WTC11 (cell line): Measurements from ENCODE around the gene SLA2. TPM values are rescaled to one million over a fixed set of nuclear protein-coding genes. Genes with fewer than 3 reads are reported as not detected.

Experiments used
- ATAC-seq: fragments of 200-7000 bp; cut with Tn5 transposase; 2 replicates; pipeline ENCODE4 v1.10.0; 2021; ENCODE audit warnings: mild to moderate bottlenecking, moderate library complexity
- CTCF ChIA-PET: fragments of 300-600 bp; sonication (Branson Sonifier 250); formaldehyde crosslinking; loops from one replicate; lab custom pipeline; 2021; ENCODE audit warnings: antibody characterized with exemption; lab: Charles Lee
- POLR2A ChIA-PET: fragments of 350-600 bp; sonication (Branson Sonifier 250); formaldehyde crosslinking; loops from one replicate; lab custom pipeline; 2021; ENCODE audit warnings: antibody characterized with exemption; lab: Charles Lee
- DNase-seq: peaks from one replicate; pipeline ENCODE4 v3.0.0; 2021; ENCODE audit warnings: low spot score
- H3K27ac Mint-ChIP-seq: 2 replicates; pipeline ENCODE4 v1.8.0; 2021; ENCODE audit warnings: mixed read lengths
- H3K27me3 Mint-ChIP-seq: 2 replicates; pipeline ENCODE4 v1.8.0; 2021; ENCODE audit warnings: low read depth, mild to moderate bottlenecking, moderate library complexity, mixed read lengths
- H3K36me3 Mint-ChIP-seq: 2 replicates; pipeline ENCODE4 v1.8.0; 2021; ENCODE audit warnings: mixed read lengths
- H3K4me1 Mint-ChIP-seq: 2 replicates; pipeline ENCODE4 v1.8.0; 2022; ENCODE audit warnings: mixed read lengths
- H3K4me3 Mint-ChIP-seq: 2 replicates; pipeline ENCODE4 v1.8.0; 2021; ENCODE audit warnings: mild to moderate bottlenecking, moderate library complexity, mixed read lengths
- H3K9me3 Mint-ChIP-seq: 2 replicates; pipeline ENCODE4 v1.8.0; 2021; ENCODE audit warnings: mixed read lengths
- ATF1 ChIP-seq: sonication (generic); formaldehyde crosslinking; IDR thresholded peaks from 2 replicates; pipeline ENCODE4 v1.8.1; 2023; ENCODE audit warnings: mild to moderate bottlenecking, moderate library complexity, missing genetic modification reagents
- CREM ChIP-seq: sonication (generic); formaldehyde crosslinking; IDR thresholded peaks from 2 replicates; pipeline ENCODE4 v1.8.1; 2022; ENCODE audit warnings: mild to moderate bottlenecking, missing genetic modification reagents, moderate library complexity
- ELF4 ChIP-seq: sonication (generic); formaldehyde crosslinking; IDR thresholded peaks from 2 replicates; pipeline ENCODE4 v1.8.1; 2022; ENCODE audit warnings: low read depth, mild to moderate bottlenecking, moderate library complexity, missing genetic modification reagents
- EMX1 ChIP-seq: fragments of 250-450 bp; sonication (Bioruptor Pico); IDR thresholded peaks from 2 replicates; pipeline ENCODE4 v1.8.0; 2021; ENCODE audit warnings: mild to moderate bottlenecking
- FOXP1 ChIP-seq: sonication (generic); formaldehyde crosslinking; IDR thresholded peaks from 2 replicates; pipeline ENCODE4 v1.8.0; 2022; ENCODE audit warnings: missing genetic modification reagents, mild to moderate bottlenecking, moderate library complexity, borderline replicate concordance
- GRHL2 ChIP-seq: fragments of 250-450 bp; sonication (Bioruptor Pico); IDR thresholded peaks from 2 replicates; pipeline ENCODE4 v1.8.0; 2022; ENCODE audit warnings: mild to moderate bottlenecking, moderate library complexity; ENCODE audit not compliant: insufficient replicate concordance, severe bottlenecking
- JAZF1 ChIP-seq: fragments of 250-450 bp; sonication (Bioruptor Pico); IDR thresholded peaks from 2 replicates; pipeline ENCODE4 v1.9.0; 2021; ENCODE audit warnings: moderate library complexity, mild to moderate bottlenecking, inconsistent platforms
- NFE2L1 ChIP-seq: sonication (generic); formaldehyde crosslinking; IDR thresholded peaks from 2 replicates; pipeline ENCODE4 v1.8.1; 2023; ENCODE audit warnings: missing genetic modification reagents
- NFYB ChIP-seq: sonication (generic); formaldehyde crosslinking; conservative IDR thresholded peaks from 2 replicates; pipeline ENCODE4 v1.8.0; 2022; ENCODE audit warnings: low read depth, missing genetic modification reagents
- OVOL2 ChIP-seq: fragments of 250-450 bp; sonication (Bioruptor Pico); IDR thresholded peaks from 2 replicates; pipeline ENCODE4 v1.9.0; 2021; ENCODE audit warnings: mild to moderate bottlenecking, borderline replicate concordance
- SMAD4 ChIP-seq: sonication (generic); formaldehyde crosslinking; IDR thresholded peaks from 2 replicates; pipeline ENCODE4 v1.8.0; 2022; ENCODE audit warnings: mild to moderate bottlenecking, missing genetic modification reagents
- TP53 ChIP-seq: sonication (generic); formaldehyde crosslinking; IDR thresholded peaks from 2 replicates; pipeline ENCODE4 v1.8.1; 2023; ENCODE audit warnings: mild to moderate bottlenecking, missing genetic modification reagents
- ZNF232 ChIP-seq: sonication (generic); formaldehyde crosslinking; IDR thresholded peaks from 2 replicates; pipeline ENCODE4 v1.8.0; 2022; ENCODE audit warnings: mild to moderate bottlenecking, missing genetic modification reagents
- ZNF263 ChIP-seq: sonication (generic); formaldehyde crosslinking; IDR thresholded peaks from 2 replicates; pipeline ENCODE4 v1.8.1; 2022; ENCODE audit warnings: low read depth, mild to moderate bottlenecking, moderate library complexity, missing genetic modification reagents
- ZNF317 ChIP-seq: sonication (generic); formaldehyde crosslinking; IDR thresholded peaks from 2 replicates; pipeline ENCODE4 v1.8.1; 2023; ENCODE audit warnings: low read depth, mild to moderate bottlenecking, moderate library complexity, missing genetic modification reagents, borderline replicate concordance
- ZNF423 ChIP-seq: fragments of 250-450 bp; sonication (Bioruptor Pico); IDR thresholded peaks from 2 replicates; pipeline ENCODE4 v2.1.2; 2022; ENCODE audit warnings: mild to moderate bottlenecking, moderate library complexity
- total RNA-seq: library from RNA; stranded (reverse); gene quantifications from 3 replicates; pipeline ENCODE4 v1.2.3, GENCODE V29; 2021
- TF ChIP-seq, protein P1 (sequence below): sonication (generic); formaldehyde crosslinking; IDR thresholded peaks from 2 replicates; pipeline ENCODE4 v1.8.0; 2023; ENCODE audit warnings: missing genetic modification reagents
- TF ChIP-seq, protein P2 (sequence below): sonication (generic); formaldehyde crosslinking; IDR thresholded peaks from 2 replicates; pipeline ENCODE4 v1.8.0; 2022; ENCODE audit warnings: missing genetic modification reagents
- TF ChIP-seq, protein P3 (sequence below): sonication (generic); formaldehyde crosslinking; IDR thresholded peaks from 2 replicates; pipeline ENCODE4 v1.8.1; 2022; ENCODE audit warnings: mild to moderate bottlenecking, missing genetic modification reagents, moderate library complexity, borderline replicate concordance
- TF ChIP-seq, protein P4 (sequence below): sonication (generic); formaldehyde crosslinking; IDR thresholded peaks from 2 replicates; pipeline ENCODE4 v1.8.1; 2022; ENCODE audit warnings: low read depth, missing genetic modification reagents, borderline replicate concordance
- TF ChIP-seq, protein P5 (sequence below): fragments of 250-450 bp; sonication (Bioruptor Pico); IDR thresholded peaks from 2 replicates; pipeline ENCODE4 v2.1.2; 2022; ENCODE audit warnings: mild to moderate bottlenecking, moderate library complexity
- TF ChIP-seq, protein P6 (sequence below): sonication (generic); formaldehyde crosslinking; IDR thresholded peaks from 2 replicates; pipeline ENCODE4 v1.8.0; 2023; ENCODE audit warnings: mild to moderate bottlenecking, missing genetic modification reagents
- TF ChIP-seq, protein P7 (sequence below): fragments of 250-450 bp; sonication (Bioruptor Pico); IDR thresholded peaks from 2 replicates; pipeline ENCODE4 v1.8.0; 2021; ENCODE audit warnings: mild to moderate bottlenecking

Gene SLA2
- total RNA-seq, 1 experiment from 2014 or later: 0.17 TPM

DNA sequence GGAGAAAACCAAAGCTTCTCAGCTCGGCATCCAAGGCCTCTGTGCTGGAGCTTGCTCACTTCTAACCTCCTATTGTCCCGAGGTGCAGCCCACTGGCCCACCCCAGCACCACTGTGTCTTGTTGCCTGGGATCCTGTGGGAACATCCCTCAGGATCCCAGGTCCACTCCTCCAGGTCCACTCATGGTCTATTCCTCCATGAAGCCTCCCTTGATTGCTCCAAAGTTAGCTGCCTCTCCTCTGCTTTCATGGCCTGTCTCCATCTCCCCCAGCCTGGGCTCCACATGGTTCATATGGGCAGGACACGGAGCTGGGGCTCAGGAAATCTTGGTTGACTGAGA lies 13.9 kb downstream of the SLA2 start:
- POLR2A ChIA-PET: no interaction called here

DNA sequence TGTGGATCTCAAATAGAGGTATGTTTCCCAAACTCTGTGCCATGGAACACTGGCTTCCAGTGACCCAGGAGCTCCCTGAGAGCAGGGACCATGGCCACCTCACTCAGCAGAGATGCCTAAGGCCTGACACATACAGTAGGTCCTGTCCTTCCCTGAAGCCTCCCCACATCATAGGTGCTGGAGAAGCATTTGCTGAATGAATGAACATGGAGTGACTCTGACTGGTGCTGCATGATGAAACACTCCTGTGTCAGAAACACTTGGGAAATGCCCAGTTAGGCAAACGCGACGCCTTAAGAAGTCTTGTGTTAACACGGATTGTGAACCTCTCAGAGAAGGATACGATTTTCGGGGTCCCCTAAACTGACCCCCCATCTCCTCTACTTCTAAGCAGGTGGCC lies 14.3 kb downstream of the SLA2 start:
- POLR2A ChIA-PET: no interaction called here
- Mint-ChIP-seq H3K36me3 (no peaks in the 10 kb centered on the region), H3K9me3 (no peaks in the 10 kb centered on the region), H3K4me1 (0 out of 2 replicates have a peak, but pooled peaks cover 3% of the 10 kb centered on the region), H3K4me3 (no peak overlapping the region), H3K27ac (no peak overlapping the region), H3K27me3 (no peaks in the 10 kb centered on the region; the same call in 1 of the 2 replicates)
- DNase-seq (no peak), ATAC-seq (no peak)
- CTCF ChIA-PET: interaction anchor here (1.0 to 2.2 kb wide), 8 partner anchors 19 to 232 kb away, joined by 3 to 18 read pairs (median 4); partner anchors contain the start of gene RAB5IF
- TF ChIP-seq ZNF263 (CRISPR knock-in tag) (no peak), JAZF1 (CRISPR knock-in tag) (no peak), NFYB (CRISPR knock-in tag) (no peak), ZNF317 (no peak), NFE2L1 (CRISPR knock-in tag) (no peak), ELF4 (no peak)
- TF ChIP-seq, protein P1, sequence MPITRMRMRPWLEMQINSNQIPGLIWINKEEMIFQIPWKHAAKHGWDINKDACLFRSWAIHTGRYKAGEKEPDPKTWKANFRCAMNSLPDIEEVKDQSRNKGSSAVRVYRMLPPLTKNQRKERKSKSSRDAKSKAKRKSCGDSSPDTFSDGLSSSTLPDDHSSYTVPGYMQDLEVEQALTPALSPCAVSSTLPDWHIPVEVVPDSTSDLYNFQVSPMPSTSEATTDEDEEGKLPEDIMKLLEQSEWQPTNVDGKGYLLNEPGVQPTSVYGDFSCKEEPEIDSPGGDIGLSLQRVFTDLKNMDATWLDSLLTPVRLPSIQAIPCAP (CRISPR knock-in tag): no peak
- TF ChIP-seq, protein P2, sequence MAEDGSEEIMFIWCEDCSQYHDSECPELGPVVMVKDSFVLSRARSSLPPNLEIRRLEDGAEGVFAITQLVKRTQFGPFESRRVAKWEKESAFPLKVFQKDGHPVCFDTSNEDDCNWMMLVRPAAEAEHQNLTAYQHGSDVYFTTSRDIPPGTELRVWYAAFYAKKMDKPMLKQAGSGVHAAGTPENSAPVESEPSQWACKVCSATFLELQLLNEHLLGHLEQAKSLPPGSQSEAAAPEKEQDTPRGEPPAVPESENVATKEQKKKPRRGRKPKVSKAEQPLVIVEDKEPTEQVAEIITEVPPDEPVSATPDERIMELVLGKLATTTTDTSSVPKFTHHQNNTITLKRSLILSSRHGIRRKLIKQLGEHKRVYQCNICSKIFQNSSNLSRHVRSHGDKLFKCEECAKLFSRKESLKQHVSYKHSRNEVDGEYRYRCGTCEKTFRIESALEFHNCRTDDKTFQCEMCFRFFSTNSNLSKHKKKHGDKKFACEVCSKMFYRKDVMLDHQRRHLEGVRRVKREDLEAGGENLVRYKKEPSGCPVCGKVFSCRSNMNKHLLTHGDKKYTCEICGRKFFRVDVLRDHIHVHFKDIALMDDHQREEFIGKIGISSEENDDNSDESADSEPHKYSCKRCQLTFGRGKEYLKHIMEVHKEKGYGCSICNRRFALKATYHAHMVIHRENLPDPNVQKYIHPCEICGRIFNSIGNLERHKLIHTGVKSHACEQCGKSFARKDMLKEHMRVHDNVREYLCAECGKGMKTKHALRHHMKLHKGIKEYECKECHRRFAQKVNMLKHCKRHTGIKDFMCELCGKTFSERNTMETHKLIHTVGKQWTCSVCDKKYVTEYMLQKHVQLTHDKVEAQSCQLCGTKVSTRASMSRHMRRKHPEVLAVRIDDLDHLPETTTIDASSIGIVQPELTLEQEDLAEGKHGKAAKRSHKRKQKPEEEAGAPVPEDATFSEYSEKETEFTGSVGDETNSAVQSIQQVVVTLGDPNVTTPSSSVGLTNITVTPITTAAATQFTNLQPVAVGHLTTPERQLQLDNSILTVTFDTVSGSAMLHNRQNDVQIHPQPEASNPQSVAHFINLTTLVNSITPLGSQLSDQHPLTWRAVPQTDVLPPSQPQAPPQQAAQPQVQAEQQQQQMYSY (CRISPR knock-in tag): no peak
- TF ChIP-seq, protein P3, sequence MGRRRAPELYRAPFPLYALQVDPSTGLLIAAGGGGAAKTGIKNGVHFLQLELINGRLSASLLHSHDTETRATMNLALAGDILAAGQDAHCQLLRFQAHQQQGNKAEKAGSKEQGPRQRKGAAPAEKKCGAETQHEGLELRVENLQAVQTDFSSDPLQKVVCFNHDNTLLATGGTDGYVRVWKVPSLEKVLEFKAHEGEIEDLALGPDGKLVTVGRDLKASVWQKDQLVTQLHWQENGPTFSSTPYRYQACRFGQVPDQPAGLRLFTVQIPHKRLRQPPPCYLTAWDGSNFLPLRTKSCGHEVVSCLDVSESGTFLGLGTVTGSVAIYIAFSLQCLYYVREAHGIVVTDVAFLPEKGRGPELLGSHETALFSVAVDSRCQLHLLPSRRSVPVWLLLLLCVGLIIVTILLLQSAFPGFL (CRISPR knock-in tag): no peak
- TF ChIP-seq, protein P4, sequence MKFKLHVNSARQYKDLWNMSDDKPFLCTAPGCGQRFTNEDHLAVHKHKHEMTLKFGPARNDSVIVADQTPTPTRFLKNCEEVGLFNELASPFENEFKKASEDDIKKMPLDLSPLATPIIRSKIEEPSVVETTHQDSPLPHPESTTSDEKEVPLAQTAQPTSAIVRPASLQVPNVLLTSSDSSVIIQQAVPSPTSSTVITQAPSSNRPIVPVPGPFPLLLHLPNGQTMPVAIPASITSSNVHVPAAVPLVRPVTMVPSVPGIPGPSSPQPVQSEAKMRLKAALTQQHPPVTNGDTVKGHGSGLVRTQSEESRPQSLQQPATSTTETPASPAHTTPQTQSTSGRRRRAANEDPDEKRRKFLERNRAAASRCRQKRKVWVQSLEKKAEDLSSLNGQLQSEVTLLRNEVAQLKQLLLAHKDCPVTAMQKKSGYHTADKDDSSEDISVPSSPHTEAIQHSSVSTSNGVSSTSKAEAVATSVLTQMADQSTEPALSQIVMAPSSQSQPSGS: no peak
- TF ChIP-seq, protein P5, sequence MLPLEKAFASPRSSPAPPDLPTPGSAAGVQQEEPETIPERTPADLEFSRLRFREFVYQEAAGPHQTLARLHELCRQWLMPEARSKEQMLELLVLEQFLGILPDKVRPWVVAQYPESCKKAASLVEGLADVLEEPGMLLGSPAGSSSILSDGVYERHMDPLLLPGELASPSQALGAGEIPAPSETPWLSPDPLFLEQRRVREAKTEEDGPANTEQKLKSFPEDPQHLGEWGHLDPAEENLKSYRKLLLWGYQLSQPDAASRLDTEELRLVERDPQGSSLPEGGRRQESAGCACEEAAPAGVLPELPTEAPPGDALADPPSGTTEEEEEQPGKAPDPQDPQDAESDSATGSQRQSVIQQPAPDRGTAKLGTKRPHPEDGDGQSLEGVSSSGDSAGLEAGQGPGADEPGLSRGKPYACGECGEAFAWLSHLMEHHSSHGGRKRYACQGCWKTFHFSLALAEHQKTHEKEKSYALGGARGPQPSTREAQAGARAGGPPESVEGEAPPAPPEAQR (CRISPR knock-in tag): no peak

More for the DNA sequence above, 13.9 kb downstream of the SLA2 start:
- no peak for TF ChIP-seq CREM (CRISPR knock-in tag)
- TF ChIP-seq EMX1: no peak
- TF ChIP-seq ZNF423 (CRISPR knock-in tag): no peak
- no peak for TF ChIP-seq ELF4
- no peak for TF ChIP-seq ZNF232
- no peak for TF ChIP-seq FOXP1
- TF ChIP-seq GRHL2: no peak
- no peak for TF ChIP-seq TP53 (CRISPR knock-in tag)
- TF ChIP-seq, protein P6, sequence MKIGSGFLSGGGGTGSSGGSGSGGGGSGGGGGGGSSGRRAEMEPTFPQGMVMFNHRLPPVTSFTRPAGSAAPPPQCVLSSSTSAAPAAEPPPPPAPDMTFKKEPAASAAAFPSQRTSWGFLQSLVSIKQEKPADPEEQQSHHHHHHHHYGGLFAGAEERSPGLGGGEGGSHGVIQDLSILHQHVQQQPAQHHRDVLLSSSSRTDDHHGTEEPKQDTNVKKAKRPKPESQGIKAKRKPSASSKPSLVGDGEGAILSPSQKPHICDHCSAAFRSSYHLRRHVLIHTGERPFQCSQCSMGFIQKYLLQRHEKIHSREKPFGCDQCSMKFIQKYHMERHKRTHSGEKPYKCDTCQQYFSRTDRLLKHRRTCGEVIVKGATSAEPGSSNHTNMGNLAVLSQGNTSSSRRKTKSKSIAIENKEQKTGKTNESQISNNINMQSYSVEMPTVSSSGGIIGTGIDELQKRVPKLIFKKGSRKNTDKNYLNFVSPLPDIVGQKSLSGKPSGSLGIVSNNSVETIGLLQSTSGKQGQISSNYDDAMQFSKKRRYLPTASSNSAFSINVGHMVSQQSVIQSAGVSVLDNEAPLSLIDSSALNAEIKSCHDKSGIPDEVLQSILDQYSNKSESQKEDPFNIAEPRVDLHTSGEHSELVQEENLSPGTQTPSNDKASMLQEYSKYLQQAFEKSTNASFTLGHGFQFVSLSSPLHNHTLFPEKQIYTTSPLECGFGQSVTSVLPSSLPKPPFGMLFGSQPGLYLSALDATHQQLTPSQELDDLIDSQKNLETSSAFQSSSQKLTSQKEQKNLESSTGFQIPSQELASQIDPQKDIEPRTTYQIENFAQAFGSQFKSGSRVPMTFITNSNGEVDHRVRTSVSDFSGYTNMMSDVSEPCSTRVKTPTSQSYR (CRISPR knock-in tag): no peak
- TF ChIP-seq, protein P1 (CRISPR knock-in tag): no peak
- TF ChIP-seq ATF1 (CRISPR knock-in tag): no peak
- TF ChIP-seq, protein P7, sequence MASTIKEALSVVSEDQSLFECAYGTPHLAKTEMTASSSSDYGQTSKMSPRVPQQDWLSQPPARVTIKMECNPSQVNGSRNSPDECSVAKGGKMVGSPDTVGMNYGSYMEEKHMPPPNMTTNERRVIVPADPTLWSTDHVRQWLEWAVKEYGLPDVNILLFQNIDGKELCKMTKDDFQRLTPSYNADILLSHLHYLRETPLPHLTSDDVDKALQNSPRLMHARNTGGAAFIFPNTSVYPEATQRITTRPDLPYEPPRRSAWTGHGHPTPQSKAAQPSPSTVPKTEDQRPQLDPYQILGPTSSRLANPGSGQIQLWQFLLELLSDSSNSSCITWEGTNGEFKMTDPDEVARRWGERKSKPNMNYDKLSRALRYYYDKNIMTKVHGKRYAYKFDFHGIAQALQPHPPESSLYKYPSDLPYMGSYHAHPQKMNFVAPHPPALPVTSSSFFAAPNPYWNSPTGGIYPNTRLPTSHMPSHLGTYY (CRISPR knock-in tag): no peak
- TF ChIP-seq SMAD4 (CRISPR knock-in tag): no peak
- no peak for TF ChIP-seq OVOL2 (CRISPR knock-in tag)
- no peak overlapping the region for H3K4me3 Mint-ChIP-seq
- DNase-seq: no peak
- H3K9me3 Mint-ChIP-seq: no peaks in the 10 kb centered on the region
- no peaks in the 10 kb centered on the region; the same call in 1 of the 2 replicates for H3K27me3 Mint-ChIP-seq
- CTCF ChIA-PET: interaction anchor here (1.0 to 2.2 kb wide), 10 partner anchors 10 to 233 kb away, joined by 3 to 18 read pairs (median 6); partner anchors contain the start of genes RAB5IF and SLA2
- peak overlapping the region; percentile 10 for H3K27ac Mint-ChIP-seq
- H3K4me1 Mint-ChIP-seq: 0 out of 2 replicates have a peak, but pooled peaks cover 3% of the 10 kb centered on the region
- no peak for ATAC-seq
- no peaks in the 10 kb centered on the region for H3K36me3 Mint-ChIP-seq
